ENCODE measurements around the gene NRDE2.

NRDE2 gene

GRCh38 chr14:90278199-90279175, 53.3 kb downstream of the NRDE2 start:
- H3K27ac ChIP-seq (replicated peaks), result no peak overlapping the region
- TF ChIP-seq POLR2AphosphoS5 (IDR thresholded peaks at IDR 0.05; ENCODE audit: low read depth), result no peak
- TF ChIP-seq GABPA (IDR thresholded peaks at IDR 0.05; ENCODE audit: low read depth), result no peak
- TF ChIP-seq, protein P1, sequence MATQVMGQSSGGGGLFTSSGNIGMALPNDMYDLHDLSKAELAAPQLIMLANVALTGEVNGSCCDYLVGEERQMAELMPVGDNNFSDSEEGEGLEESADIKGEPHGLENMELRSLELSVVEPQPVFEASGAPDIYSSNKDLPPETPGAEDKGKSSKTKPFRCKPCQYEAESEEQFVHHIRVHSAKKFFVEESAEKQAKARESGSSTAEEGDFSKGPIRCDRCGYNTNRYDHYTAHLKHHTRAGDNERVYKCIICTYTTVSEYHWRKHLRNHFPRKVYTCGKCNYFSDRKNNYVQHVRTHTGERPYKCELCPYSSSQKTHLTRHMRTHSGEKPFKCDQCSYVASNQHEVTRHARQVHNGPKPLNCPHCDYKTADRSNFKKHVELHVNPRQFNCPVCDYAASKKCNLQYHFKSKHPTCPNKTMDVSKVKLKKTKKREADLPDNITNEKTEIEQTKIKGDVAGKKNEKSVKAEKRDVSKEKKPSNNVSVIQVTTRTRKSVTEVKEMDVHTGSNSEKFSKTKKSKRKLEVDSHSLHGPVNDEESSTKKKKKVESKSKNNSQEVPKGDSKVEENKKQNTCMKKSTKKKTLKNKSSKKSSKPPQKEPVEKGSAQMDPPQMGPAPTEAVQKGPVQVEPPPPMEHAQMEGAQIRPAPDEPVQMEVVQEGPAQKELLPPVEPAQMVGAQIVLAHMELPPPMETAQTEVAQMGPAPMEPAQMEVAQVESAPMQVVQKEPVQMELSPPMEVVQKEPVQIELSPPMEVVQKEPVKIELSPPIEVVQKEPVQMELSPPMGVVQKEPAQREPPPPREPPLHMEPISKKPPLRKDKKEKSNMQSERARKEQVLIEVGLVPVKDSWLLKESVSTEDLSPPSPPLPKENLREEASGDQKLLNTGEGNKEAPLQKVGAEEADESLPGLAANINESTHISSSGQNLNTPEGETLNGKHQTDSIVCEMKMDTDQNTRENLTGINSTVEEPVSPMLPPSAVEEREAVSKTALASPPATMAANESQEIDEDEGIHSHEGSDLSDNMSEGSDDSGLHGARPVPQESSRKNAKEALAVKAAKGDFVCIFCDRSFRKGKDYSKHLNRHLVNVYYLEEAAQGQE (IDR thresholded peaks at IDR 0.05; ENCODE audit: insufficient replicate concordance, low read depth), result no peak
- TF ChIP-seq CTCF (IDR thresholded peaks at IDR 0.05; ENCODE audit: insufficient read depth, low read length), result no peak
- TF ChIP-seq SPI1 (IDR thresholded peaks at IDR 0.05; ENCODE audit: borderline replicate concordance, low read depth), result no peak
- no peak for DNase-seq (ENCODE audit: low read depth in 1 of 2, low spot score in 1 of 2)
- no peak overlapping the region for H3K4me3 ChIP-seq (replicated peaks; ENCODE audit: insufficient read depth, low read length)
- no peaks in the 10 kb centered on the region for H3K27me3 ChIP-seq (ENCODE audit: insufficient read depth, poor library complexity, severe bottlenecking)

GRCh38 chr14:90277581-90278198, 54.1 kb downstream of the NRDE2 start:
- no peaks in the 10 kb centered on the region for H3K27me3 ChIP-seq (ENCODE audit: insufficient read depth, poor library complexity, severe bottlenecking)
- DNase-seq (ENCODE audit: low read depth in 1 of 2, low spot score in 1 of 2), result no peak
- H3K4me3 ChIP-seq (replicated peaks; ENCODE audit: insufficient read depth, low read length), result no peak overlapping the region
- TF ChIP-seq POLR2AphosphoS5 (IDR thresholded peaks at IDR 0.05; ENCODE audit: low read depth) (no peak), GABPA (IDR thresholded peaks at IDR 0.05; ENCODE audit: low read depth) (no peak), CTCF (IDR thresholded peaks at IDR 0.05; ENCODE audit: insufficient read depth, low read length) (no peak)
- H3K27ac ChIP-seq (replicated peaks), result no peak overlapping the region

- Histone ChIP-seq H3K4me3 (replicated peaks; ENCODE audit: insufficient read depth, low read length) (no peak overlapping the region), H3K27me3 (ENCODE audit: insufficient read depth, poor library complexity, severe bottlenecking) (no peaks in the 10 kb centered on the region), H3K27ac (replicated peaks) (no peak overlapping the region)
- peak in 1 of 2 experiments; percentile 33 for DNase-seq (ENCODE audit: low read depth in 1 of 2, low spot score in 1 of 2)
- TF ChIP-seq, protein P1 (IDR thresholded peaks at IDR 0.05; ENCODE audit: insufficient replicate concordance, low read depth), result no peak
- 0 out of 2 replicates have a peak, but pooled peaks have one; percentile 21 for TF ChIP-seq POLR2AphosphoS5 (IDR thresholded peaks at IDR 0.05; ENCODE audit: low read depth)
Measured at GRCh38 chr14:90276646-90277367, 54.9 kb downstream of the NRDE2 start.

GRCh38 chr14:90275820-90276219, 55.9 kb downstream of the NRDE2 start:
- Histone ChIP-seq H3K27me3 (ENCODE audit: insufficient read depth, poor library complexity, severe bottlenecking) (no peaks in the 10 kb centered on the region), H3K27ac (replicated peaks) (no peak overlapping the region), H3K4me3 (replicated peaks; ENCODE audit: insufficient read depth, low read length) (no peak overlapping the region)
- DNase-seq (ENCODE audit: low read depth in 1 of 2, low spot score in 1 of 2), result no peak
- no peak for TF ChIP-seq SPI1 (IDR thresholded peaks at IDR 0.05; ENCODE audit: borderline replicate concordance, low read depth)
- no peak for TF ChIP-seq GABPA (IDR thresholded peaks at IDR 0.05; ENCODE audit: low read depth)
- no peak for TF ChIP-seq CTCF (IDR thresholded peaks at IDR 0.05; ENCODE audit: insufficient read depth, low read length)

All from HL-60 (cell line).